Fibroblast of lung (primary cell): Measurements from ENCODE around the gene GNB3. TPM values are rescaled to one million over a fixed set of nuclear protein-coding genes. Genes with fewer than 3 reads are reported as not detected.

Experiments used
- DNase-seq, 2 donors: peaks; one replicate each; pipeline versions ENCODE4 v3.0.0 to v3.0.0-alpha.2; 2010; ENCODE audit warnings: low read depth in 2 of 2
- H2AFZ ChIP-seq: 2 replicates; pipeline ENCODE4 v1.5.1; 2012; ENCODE audit warnings: low read length, control low read depth, inconsistent platforms
- H3K27ac ChIP-seq: 2 replicates; pipeline ENCODE4 v1.5.1; 2011; ENCODE audit warnings: low read length, control low read depth; ENCODE audit not compliant: insufficient read depth
- H3K27me3 ChIP-seq: 2 replicates; pipeline ENCODE4 v1.5.1; 2011; ENCODE audit warnings: mild to moderate bottlenecking, low read length; ENCODE audit not compliant: control insufficient read depth, insufficient read depth
- H3K36me3 ChIP-seq: 2 replicates; pipeline ENCODE4 v1.5.1; 2011; ENCODE audit warnings: low read length; ENCODE audit not compliant: control insufficient read depth, insufficient read depth
- H3K4me1 ChIP-seq: 2 replicates; pipeline ENCODE4 v1.5.1; 2011; ENCODE audit warnings: low read length; ENCODE audit not compliant: control insufficient read depth, insufficient read depth; ENCODE audit errors: extremely low read depth
- H3K4me2 ChIP-seq: 2 replicates; pipeline ENCODE4 v1.5.1; 2011; ENCODE audit warnings: low read length, control low read depth; ENCODE audit not compliant: insufficient read depth; ENCODE audit errors: extremely low read depth
- H3K4me3 ChIP-seq, 4 experiments: fragments of 200-600 bp in 1 of 4; sonication (generic) in 1 of 4; replicated peaks in 1 of 4; 2 replicates each; pipeline ENCODE4 v1.5.1; 2011 to 2016; ENCODE audit warnings: low read length in 4 of 4, low read depth in 3 of 4, mild to moderate bottlenecking in 3 of 4, control low read depth in 2 of 4, inconsistent platforms in 1 of 4, mixed read lengths in 1 of 4; ENCODE audit not compliant: insufficient read depth in 1 of 4; ENCODE audit errors: control extremely low read depth in 1 of 4
- H3K79me2 ChIP-seq: 2 replicates; pipeline ENCODE4 v1.5.1; 2012; ENCODE audit warnings: mild to moderate bottlenecking, low read length, inconsistent platforms; ENCODE audit not compliant: control insufficient read depth, insufficient read depth
- H3K9ac ChIP-seq: 2 replicates; pipeline ENCODE4 v1.5.1; 2011; ENCODE audit warnings: mild to moderate bottlenecking, low read length, control low read depth; ENCODE audit not compliant: insufficient read depth
- H3K9me3 ChIP-seq: 2 replicates; pipeline ENCODE4 v1.5.1; 2012; ENCODE audit warnings: low read depth, low read length; ENCODE audit not compliant: control insufficient read depth, insufficient read depth
- H4K20me1 ChIP-seq: 2 replicates; pipeline ENCODE4 v1.5.1; 2011; ENCODE audit warnings: low read length; ENCODE audit not compliant: control insufficient read depth, insufficient read depth; ENCODE audit errors: extremely low read depth
- EZH2 ChIP-seq: IDR thresholded peaks from 2 replicates; pipeline ENCODE4 v1.5.1; 2012; ENCODE audit warnings: low read length, control low read depth, mild to moderate bottlenecking; ENCODE audit errors: missing control alignments
- polyA plus RNA-seq, 2 donors: library from polyadenylated mRNA; depleted of rRNA in 1 of 2; stranded (reverse) in 1 of 2; unstranded in 1 of 2; fragments of >200 nt; gene quantifications; 2 replicates each; pipeline ENCODE4 v1.2.1, GENCODE V29; 2011 to 2012; ENCODE audit warnings: missing spikeins in 1 of 2
- total RNA-seq: library from RNA; depleted of rRNA; stranded (reverse); fragments of >200 nt; gene quantifications from 2 replicates; pipeline ENCODE4 v1.2.1, GENCODE V29; 2014
- TF ChIP-seq, protein P1 (sequence below), 2 donors: IDR thresholded peaks in 1 of 2; conservative IDR thresholded peaks in 1 of 2; 1 replicate in 1 of 2; 2 replicates in 1 of 2; pipeline ENCODE4 v1.5.1; 2011 to 2012; ENCODE audit warnings: low read length in 2 of 2, control low read depth in 1 of 2, inconsistent platforms in 1 of 2, low read depth in 1 of 2, mild to moderate bottlenecking in 1 of 2

GNB3 gene
- total and polyA plus RNA-seq, 2 donors (not counting 1 experiment from before 2014, with no cell fraction given): 1.7 to 2.7 TPM

DNA sequence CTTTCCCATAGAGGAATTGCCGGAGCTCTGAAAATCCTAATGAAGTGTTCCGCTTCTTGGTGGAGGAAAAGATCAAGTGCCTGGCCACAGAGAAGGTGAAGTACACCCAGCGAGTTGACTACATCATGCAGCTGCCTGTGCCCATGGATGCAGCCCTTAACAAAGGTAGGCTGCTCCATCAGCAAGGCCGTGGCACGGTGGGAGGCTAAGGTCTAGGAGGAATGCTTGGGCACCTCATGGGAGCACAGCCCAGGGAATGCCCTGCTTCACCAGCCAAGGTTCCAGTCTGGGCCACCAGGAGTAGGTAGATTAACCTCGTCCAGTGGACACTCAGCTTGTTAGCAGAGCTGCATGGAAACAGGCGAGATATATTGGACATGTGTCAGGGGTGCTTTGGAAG is 20.2 kb downstream of the GNB3 start:
- no peak for TF ChIP-seq EZH2
- TF ChIP-seq, protein P1, sequence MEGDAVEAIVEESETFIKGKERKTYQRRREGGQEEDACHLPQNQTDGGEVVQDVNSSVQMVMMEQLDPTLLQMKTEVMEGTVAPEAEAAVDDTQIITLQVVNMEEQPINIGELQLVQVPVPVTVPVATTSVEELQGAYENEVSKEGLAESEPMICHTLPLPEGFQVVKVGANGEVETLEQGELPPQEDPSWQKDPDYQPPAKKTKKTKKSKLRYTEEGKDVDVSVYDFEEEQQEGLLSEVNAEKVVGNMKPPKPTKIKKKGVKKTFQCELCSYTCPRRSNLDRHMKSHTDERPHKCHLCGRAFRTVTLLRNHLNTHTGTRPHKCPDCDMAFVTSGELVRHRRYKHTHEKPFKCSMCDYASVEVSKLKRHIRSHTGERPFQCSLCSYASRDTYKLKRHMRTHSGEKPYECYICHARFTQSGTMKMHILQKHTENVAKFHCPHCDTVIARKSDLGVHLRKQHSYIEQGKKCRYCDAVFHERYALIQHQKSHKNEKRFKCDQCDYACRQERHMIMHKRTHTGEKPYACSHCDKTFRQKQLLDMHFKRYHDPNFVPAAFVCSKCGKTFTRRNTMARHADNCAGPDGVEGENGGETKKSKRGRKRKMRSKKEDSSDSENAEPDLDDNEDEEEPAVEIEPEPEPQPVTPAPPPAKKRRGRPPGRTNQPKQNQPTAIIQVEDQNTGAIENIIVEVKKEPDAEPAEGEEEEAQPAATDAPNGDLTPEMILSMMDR (conservative IDR thresholded peaks at IDR 0.05 in 1 of 2, IDR thresholded peaks at IDR 0.05 in 1 of 2; ENCODE audit: low read depth in 1 of 2, low read length in 2 of 2): no peak
- H4K20me1 ChIP-seq: no peaks in the 10 kb centered on the region
- H3K36me3 ChIP-seq: peaks cover 40% of the 10 kb centered on the region
- H3K79me2 ChIP-seq: no peaks in the 10 kb centered on the region
- no peak for DNase-seq
- H3K4me3 ChIP-seq: no peak overlapping the region
- H3K4me2 ChIP-seq: no peak overlapping the region
- no peak overlapping the region for H2AFZ ChIP-seq
- H3K27me3 ChIP-seq: no peaks in the 10 kb centered on the region
- H3K9ac ChIP-seq: no peak overlapping the region
- H3K4me1 ChIP-seq: no peaks in the 10 kb centered on the region
- no peaks in the 10 kb centered on the region for H3K9me3 ChIP-seq
- H3K27ac ChIP-seq: no peak overlapping the region

DNA sequence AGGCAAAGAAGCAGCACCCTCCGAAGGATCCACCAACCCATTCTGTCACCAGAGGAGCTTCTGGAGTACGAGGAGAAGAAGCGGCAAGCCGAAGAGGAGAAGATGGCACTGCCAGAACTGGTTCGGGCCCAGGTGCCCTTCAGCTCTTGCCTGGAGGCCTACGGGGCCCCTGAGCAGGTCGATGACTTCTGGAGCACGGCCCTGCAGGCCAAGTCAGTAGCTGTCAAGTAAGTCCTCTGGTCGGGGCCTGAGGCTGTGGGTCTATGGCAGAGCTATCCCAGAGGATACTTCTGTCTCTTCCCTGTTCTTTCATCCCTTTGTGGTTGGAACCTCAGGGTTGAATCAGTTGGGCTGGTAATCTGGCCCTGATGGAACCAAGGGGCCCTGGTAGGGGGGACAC is 20.7 kb downstream of the GNB3 start:
- no peaks in the 10 kb centered on the region for H4K20me1 ChIP-seq
- no peak for TF ChIP-seq EZH2
- TF ChIP-seq, protein P1 (conservative IDR thresholded peaks at IDR 0.05 in 1 of 2, IDR thresholded peaks at IDR 0.05 in 1 of 2; ENCODE audit: low read depth in 1 of 2, low read length in 2 of 2): no peak
- peaks cover 42% of the 10 kb centered on the region for H3K36me3 ChIP-seq

DNA sequence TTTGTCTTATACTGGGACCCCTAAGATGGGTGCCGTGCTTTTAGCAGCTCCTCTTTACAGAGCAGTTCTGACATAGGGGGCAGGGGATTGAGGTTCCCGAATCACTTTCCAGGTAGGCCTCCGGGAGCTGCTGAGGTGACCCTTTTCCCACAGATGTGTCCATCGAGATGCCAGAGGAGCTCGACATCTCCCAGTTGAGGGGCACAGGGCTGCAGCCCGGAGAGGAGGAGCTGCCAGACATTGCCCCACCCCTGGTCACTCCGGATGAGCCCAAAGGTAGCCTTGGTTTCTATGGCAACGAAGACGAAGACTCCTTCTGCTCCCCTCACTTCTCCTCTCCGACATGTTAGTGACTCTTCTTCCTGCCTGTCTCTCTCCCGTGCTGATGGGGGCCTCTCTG is 22.3 kb downstream of the GNB3 start:
- no peaks in the 10 kb centered on the region for H3K9me3 ChIP-seq
- peaks cover 7% of the 10 kb centered on the region for H3K79me2 ChIP-seq
- H3K27ac ChIP-seq: no peak overlapping the region
- TF ChIP-seq, protein P1 (conservative IDR thresholded peaks at IDR 0.05 in 1 of 2, IDR thresholded peaks at IDR 0.05 in 1 of 2; ENCODE audit: low read depth in 1 of 2, low read length in 2 of 2): no peak
- TF ChIP-seq EZH2: no peak
- no peak overlapping the region for H3K9ac ChIP-seq
- H3K4me1 ChIP-seq: peaks cover 4% of the 10 kb centered on the region
- no peak overlapping the region for H2AFZ ChIP-seq
- H3K4me2 ChIP-seq: no peak overlapping the region
- no peaks in the 10 kb centered on the region for H3K27me3 ChIP-seq
- no peaks in the 10 kb centered on the region for H4K20me1 ChIP-seq
- no peak for DNase-seq
- no peak overlapping the region for H3K4me3 ChIP-seq
- peaks cover 34% of the 10 kb centered on the region for H3K36me3 ChIP-seq

More for the DNA sequence above, 20.7 kb downstream of the GNB3 start:
- Histone ChIP-seq H3K9ac (no peak overlapping the region), H3K27ac (no peak overlapping the region), H3K27me3 (no peaks in the 10 kb centered on the region), H3K9me3 (no peaks in the 10 kb centered on the region), H3K4me1 (no peaks in the 10 kb centered on the region), H3K4me3 (no peak overlapping the region), H2AFZ (no peak overlapping the region), H3K79me2 (no peaks in the 10 kb centered on the region), H3K4me2 (no peak overlapping the region)
- DNase-seq: no peak
